ENCODE data around the gene SCFD2.
A peak's percentile ranks its signal among the peaks of the same experiment; 100 is the strongest.
"Not testable (repeated sequence)": the region's sequence is repeated elsewhere in the genome, so short reads cannot be mapped to it uniquely, and the experiment has no call there.

SCFD2 gene

DNA sequence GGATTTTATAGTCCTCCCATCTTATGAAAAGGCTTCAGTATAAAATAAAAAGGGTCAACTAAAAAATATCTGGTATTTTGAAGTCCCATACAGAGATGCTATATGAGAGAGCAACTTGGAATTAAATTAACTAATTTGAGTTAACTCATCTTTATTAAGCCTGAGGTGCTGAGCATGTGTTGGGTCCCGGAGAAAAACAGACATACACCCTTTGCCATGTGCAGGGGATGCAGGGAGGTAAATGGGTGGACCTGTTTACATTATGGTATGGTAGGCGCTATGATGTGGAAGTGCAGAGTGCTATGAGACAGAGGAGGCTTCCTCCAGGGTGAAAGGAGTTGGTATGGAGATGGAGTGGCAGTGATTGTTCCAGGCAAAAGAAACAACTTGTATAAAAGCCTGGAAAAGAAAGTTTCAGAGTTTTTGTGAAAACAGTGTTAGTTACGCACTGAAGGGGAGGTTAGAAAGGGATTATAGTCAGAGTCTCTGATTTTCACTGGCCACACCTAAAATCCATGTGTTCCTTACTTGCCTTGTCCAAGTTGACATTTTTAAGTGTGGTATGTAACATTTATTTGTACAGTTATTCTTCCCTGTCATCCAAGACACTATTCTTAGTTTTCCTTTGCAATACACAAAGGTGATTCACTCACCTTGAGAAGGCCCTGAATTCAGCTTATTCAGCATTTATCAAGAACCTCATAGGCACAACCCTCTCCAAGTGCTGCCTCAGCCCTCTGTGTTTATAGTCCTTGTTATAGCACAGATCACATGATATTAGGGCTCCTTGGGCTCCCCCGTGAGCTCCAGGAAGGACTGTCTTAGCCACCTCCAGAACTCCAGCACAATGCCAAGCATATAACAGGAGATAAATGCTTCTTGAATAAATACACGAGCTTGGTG is 351.7 kb downstream of the SCFD2 start:
- DNase-seq (ENCODE audit: low spot score): no peak

GRCh38 chr4:53012738-53013137 is 353.1 kb downstream of the SCFD2 start:
- DNase-seq (ENCODE audit: low spot score): no peak

- no peak for DNase-seq (ENCODE audit: low spot score)
Observed at GRCh38 chr4:53011259-53011905, 354.5 kb downstream of the SCFD2 start.

DNA sequence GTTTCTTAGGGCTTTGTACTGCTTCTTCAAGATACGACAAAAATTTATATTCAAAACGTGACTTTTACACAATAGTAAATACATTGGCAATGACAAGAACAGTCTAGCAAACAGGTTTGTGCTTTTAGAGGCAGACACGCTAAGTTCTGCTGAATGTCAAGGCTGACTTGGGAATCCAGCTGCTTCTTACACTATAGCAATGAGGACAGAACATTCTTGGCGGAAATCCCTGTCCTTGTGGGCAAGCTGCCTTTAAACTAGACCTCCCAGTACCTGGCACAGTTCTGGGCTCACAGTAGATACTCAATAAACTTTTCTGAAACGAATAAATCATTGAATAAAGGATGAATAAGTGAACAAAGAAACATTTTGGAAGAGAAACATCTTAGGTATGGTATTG is 355.5 kb downstream of the SCFD2 start:
- no peak for DNase-seq (ENCODE audit: low spot score)

GRCh38 chr4:53009824-53010223 is 356.0 kb downstream of the SCFD2 start:
- DNase-seq (ENCODE audit: low spot score): no peak

DNA sequence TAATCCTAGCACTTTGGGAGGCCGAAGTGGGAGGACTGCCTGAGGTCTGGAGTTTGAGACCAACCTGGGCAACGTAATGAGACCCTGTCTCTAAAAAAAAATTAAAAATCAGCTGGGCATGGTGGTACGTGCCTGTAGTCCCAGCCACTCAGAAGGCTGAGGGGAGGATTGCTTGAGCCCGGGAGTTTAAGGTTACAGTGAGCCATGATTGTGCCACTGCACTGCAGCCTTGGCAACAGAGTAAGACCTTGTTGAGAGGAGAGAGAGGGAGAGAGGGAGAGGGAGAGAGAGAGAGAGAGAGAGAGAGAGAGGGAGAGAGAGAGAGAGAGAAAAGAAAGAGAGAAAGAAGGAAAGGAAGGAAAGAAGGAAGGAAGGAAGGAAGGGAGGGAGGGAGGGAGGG is 358.8 kb downstream of the SCFD2 start:
- no peak for DNase-seq (ENCODE audit: low spot score)

- DNase-seq (ENCODE audit: low spot score): peak; percentile 32
Observed at GRCh38 chr4:53005808-53006207, 360.1 kb downstream of the SCFD2 start.

DNA sequence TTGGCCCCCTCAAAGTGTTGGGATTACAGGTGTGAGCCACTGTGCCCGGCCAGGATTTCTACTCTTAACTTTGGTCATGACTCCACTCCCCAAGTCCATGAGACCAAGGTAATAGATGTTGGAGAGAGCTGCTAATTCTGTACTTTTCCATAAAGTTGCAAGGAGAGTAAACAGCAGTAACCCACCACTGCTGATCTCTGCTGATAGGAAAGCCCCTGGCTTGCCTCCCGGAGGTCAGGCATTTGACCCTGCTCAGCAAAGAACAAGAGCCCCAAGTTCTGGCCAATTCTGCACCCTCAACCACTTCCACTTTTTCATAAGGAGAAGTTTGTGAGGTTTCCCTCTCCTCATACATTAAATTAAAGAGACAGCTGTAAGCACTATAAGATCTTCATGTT is 360.7 kb downstream of the SCFD2 start:
- peak; percentile 36 for DNase-seq (ENCODE audit: low spot score)

DNA sequence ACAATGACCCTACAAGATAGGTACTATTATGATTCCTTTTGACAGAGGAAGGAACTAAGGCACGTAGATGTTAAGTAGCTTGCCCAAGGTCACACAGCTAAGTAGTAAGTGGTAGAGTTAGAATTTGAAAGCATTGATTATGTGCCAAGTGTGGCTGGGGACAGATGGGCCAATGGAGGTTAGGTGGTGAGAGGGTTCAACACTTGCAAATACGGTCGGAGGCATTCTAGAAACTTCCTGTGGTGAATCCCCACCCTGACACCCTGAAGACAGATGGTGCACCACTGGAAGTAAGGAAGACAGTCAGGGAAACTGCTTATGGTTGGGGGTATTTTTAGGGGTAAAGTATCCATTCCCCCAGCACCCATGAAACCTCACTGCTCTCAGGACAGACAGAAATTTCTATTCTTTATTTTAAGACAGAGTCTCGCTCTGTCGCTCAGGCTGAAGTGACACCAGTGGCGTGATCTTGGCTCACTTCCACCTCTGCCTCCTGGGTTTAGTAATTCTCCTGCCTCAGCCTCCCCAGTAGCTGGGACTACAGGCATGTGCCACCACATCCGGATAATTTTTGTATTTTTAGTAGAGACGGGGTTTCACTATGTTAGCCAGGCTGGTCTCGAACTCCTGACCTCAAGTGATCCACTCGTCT is 361.2 kb downstream of the SCFD2 start:
- no peak for DNase-seq (ENCODE audit: low spot score)

DNA sequence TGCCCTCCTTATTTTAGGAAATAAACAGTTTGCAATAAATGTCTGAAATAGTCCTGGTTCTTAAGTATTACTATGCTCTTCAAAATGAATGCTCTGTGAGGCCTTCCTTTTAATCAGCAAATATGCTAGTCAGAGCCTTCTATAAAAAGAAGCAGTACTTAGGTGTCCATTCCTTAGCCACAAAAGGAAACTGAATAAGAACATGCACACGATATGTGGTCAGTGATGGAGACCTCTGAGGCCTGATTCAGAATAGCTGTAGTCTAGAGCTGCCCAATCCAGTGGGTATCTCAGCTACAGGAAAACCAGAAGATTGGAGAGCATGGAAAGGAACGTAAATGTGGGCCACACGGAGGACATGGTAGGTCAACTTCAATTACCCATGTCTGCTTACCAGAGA is 361.9 kb downstream of the SCFD2 start:
- DNase-seq (ENCODE audit: low spot score): no peak

- DNase-seq (ENCODE audit: low spot score): no peak
Observed at GRCh38 chr4:53000560-53000959, 365.3 kb downstream of the SCFD2 start.

- no peak for DNase-seq (ENCODE audit: low spot score)
Observed at GRCh38 chr4:52999626-53000025, 366.2 kb downstream of the SCFD2 start.

GRCh38 chr4:52998413-52998812 is 367.4 kb downstream of the SCFD2 start:
- DNase-seq (ENCODE audit: low spot score): no peak

DNA sequence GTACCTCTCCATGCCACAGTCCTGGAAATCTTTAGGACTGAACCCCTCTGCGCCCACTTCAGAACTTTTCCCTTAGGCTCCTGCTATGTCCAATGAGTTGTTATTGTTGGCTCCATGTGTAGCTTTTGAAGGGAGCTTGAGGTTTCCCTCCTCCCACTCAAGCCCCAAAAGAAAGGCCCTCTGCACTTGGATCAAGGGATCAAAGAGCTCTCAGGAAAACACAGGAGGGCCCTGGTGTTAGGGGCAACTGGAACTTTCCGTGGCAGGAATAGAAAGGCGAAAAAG is 368.8 kb downstream of the SCFD2 start:
- no peak for DNase-seq (ENCODE audit: low spot score)

GRCh38 chr4:52996261-52997131 is 369.4 kb downstream of the SCFD2 start:
- no peak for DNase-seq (ENCODE audit: low spot score)

DNA sequence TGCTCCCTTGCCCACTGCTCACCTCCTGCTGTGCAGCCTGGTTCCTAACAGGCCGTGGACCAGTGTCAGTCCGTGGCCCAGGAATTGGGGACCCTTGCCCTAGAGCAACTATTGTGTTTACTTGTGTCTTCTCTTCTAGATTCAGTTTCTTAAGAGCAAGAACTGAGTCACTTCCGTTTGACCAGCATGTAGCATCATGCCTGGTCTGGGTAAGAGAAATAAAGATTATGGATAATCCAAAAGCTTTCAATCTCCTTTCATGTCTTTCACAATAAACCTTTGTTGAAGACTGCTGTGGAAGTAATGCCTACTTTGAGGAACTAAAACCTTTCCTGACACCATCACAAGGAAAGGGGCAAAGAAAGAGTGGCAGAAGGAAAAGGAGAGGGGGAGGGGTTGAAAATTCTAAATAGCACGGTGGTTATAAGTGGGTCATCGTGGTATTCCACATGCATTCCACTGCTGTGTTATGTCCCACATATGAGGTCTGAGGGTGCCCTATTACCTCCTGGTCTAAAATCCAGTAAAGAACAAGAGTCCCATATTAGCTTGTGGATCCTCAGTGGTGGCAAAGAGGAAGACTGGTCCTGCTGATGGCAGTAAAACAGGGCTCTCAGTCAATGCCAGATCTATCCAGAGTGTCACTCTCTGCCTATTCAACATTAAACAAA is 370.4 kb downstream of the SCFD2 start:
- no peak for DNase-seq (ENCODE audit: low spot score)

DNA sequence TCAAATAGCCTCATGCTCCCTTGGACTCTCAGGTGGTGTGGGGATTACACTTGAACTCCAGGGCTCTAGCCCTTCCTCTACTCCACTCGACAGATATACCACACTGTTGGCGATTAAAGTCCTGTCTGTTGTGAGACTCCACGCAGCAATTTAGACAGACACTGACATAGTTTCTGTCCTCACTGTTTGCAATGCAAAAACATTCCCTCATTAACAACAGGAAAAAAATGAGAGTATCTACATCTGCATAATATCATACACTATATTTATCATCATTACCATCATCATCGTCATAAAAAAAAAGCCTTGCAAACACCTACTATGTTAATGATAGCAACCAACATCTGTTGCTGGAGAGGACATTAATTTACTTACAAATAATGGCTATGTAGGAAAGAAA is 371.3 kb downstream of the SCFD2 start:
- DNase-seq (ENCODE audit: low spot score): no peak

DNA sequence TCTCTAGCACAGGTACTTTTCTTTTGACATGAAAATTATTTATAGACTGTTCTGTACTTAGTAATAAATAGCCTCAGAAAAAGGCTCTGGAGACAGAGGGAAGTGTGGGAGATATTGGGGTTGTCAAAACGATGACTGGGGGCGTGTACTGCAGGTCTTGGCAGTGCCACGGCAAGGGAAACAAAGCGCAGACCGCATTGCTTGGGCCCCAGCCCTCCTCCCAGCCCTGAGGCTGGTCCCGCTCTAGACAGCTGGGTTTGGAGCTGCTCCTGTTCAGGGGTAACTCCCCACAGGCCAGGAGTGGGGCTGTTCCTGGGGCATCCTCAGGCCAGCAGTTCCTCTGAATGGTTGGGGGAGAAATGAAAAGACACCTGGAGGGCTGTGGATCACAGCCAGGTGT is 372.1 kb downstream of the SCFD2 start:
- DNase-seq (ENCODE audit: low spot score): no peak

DNA sequence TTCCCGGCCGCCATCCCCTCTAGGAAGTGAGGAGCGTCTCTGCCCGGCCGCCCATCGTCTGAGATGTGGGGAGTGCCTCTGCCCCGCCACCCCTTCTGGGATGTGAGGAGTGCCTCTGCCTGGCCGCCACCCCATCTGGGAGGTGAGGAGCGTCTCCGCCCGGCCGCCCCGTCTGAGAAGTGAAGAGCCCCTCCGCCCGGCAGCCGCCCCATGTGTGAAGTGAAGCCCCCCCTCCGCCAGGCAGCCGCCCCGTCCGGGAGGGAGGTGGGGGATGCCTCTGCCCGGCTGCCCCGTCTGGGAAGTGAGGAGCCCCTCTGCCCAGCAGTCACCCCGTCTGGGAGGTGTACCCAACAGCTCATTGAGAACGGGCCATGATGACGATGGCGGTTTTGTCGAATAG is 373.3 kb downstream of the SCFD2 start:
- DNase-seq (ENCODE audit: low spot score): not testable (repeated sequence)

DNA sequence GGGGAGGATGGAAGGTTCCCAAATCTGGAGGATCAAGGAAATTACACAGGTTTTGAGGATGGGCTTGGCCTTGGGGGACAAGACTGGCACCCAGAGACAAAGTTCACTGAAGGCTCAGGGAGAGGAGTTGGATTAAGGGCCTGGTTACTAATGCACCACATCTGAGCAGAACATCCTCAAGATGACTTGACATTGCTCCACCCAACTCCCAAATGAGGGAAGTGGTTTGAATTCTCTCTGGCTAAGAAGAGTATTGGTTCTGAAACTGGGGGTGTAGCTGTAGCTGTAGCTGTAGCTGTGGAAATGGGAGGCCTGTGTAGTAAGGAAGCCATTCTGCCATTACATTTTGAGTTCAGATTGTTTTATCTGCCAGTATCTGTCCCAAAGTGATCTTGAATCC is 374.4 kb downstream of the SCFD2 start:
- no peak for DNase-seq (ENCODE audit: low spot score)

DNA sequence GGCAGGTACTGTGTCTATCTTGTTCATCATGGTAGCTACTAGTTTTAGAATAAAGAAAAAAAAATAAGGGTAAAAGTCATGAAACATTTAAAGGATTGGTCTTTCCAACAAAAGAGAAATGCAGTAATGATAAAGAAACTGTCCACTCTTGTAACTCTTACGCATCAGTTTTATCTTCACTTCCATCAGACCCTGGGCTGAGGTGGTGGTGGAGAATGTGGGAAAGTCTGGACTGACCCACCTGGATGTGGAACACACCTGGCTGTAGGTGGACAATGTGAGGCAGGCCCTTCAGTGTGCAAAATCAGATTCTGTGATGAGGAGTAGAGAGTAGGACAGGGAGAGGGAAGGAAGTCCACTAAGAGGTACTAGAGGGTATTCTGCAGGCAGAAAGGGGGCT is 375.2 kb downstream of the SCFD2 start:
- DNase-seq (ENCODE audit: low spot score): no peak

GRCh38 chr4:52989865-52990264 is 376.0 kb downstream of the SCFD2 start:
- DNase-seq (ENCODE audit: low spot score): no peak

Measured in Ammon's horn (tissue), 1 donor.